ENCODE measurements around the gene ITGB2. TPM values are rescaled to one million over a fixed set of nuclear protein-coding genes. Genes with fewer than 3 reads are reported as not detected.
"Not testable (repeated sequence)": the region's sequence is repeated elsewhere in the genome, so short reads cannot be mapped to it uniquely, and the experiment has no call there.

The ITGB2 gene
- polyA plus RNA-seq, 3 donors: 8.8 to 13.0 (median 10.5) TPM

- no peak for DNase-seq (ENCODE audit: extremely low read depth in 1 of 11, low read depth in 9 of 11, low spot score in 4 of 11)
These were observed 2.1 kb downstream of the ITGB2 start for GRCh38 chr21:44918581-44919033.

DNA sequence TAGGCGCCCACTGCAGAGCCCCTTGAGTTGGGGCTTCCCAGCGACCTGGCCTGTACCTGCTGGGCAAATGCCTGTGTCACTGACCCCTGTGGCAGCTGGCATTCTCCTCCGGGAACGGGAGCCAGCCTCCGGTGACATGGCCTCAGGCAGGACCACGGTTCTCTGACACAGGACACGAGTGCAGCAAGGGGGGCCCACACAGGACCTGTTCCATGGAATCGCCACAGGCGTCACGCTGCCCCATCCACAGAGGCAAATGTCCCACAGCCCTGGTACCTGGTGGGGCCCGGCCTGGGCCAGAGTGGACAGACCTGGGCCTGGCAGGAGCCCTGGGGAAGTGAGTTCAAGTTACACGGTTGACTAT is 2.6 kb downstream of the ITGB2 start:
- no peak for DNase-seq (ENCODE audit: extremely low read depth in 1 of 11, low read depth in 9 of 11, low spot score in 4 of 11)

- DNase-seq (ENCODE audit: extremely low read depth in 1 of 11, low read depth in 9 of 11, low spot score in 4 of 11): no peak
These were observed 3.1 kb downstream of the ITGB2 start for GRCh38 chr21:44917446-44918106.

GRCh38 chr21:44916965-44917364 is 3.7 kb downstream of the ITGB2 start:
- no peak for DNase-seq (ENCODE audit: extremely low read depth in 1 of 11, low read depth in 9 of 11, low spot score in 4 of 11)

GRCh38 chr21:44914176-44914874 is 6.4 kb downstream of the ITGB2 start:
- DNase-seq (ENCODE audit: extremely low read depth in 1 of 11, low read depth in 9 of 11, low spot score in 4 of 11): no peak

DNA sequence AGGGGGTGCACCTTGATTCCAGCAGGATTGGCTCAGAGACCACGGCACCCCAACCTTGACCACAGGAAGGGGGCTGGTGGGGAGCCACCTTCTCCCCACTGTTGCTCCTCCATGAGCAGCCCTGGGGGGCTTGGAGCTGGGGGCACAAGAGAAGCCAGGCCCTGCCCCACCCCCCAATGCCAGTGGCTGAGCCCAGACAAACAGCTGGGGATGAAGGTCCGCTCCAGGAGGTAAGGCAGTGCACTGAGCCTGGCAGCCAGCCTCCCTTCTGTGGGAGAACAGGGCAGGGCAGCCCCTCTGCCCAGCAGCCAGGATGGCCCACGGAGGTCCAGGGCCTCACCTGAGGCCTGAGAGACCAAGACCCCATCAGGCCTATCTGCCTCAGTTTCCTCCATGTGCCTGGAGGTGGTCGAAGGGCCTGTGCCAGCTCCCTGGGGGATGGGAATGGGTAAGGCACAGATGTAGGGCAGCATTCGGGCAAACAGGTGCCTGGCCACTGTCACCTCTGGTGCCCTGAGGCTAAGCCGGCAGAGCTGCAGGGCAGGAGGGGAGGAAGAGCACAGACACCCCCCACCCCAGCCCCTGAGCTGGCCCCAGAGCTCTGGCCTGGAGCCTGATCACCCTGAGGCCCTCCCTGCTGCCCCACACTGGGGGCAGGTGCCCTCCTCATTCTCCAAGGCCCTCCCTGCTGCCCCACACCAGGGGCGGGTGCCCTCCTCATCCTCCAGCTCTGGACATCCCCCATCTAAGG is 7.1 kb downstream of the ITGB2 start:
- DNase-seq (ENCODE audit: extremely low read depth in 1 of 11, low read depth in 9 of 11, low spot score in 4 of 11): no peak

- DNase-seq (ENCODE audit: extremely low read depth in 1 of 11, low read depth in 9 of 11, low spot score in 4 of 11): not testable (repeated sequence)
These were observed 7.9 kb downstream of the ITGB2 start for GRCh38 chr21:44912506-44913412.

DNA sequence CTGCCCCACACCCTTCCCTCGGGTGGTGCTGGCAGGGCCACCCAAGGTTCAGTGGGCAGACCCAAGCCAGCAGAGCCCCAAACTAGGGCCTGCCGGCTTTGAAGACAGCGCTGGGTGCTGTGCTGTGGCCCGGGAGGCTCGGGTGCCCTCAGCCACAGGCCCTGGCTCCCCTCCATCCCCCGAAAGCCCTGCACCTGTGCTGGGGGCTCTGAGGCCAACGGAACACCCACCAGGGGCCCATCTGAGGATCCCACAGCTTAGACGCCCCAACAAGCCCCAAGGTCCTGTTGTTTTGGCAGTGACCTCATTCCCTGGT is 8.6 kb downstream of the ITGB2 start:
- DNase-seq (ENCODE audit: extremely low read depth in 1 of 11, low read depth in 9 of 11, low spot score in 4 of 11): no peak

DNA sequence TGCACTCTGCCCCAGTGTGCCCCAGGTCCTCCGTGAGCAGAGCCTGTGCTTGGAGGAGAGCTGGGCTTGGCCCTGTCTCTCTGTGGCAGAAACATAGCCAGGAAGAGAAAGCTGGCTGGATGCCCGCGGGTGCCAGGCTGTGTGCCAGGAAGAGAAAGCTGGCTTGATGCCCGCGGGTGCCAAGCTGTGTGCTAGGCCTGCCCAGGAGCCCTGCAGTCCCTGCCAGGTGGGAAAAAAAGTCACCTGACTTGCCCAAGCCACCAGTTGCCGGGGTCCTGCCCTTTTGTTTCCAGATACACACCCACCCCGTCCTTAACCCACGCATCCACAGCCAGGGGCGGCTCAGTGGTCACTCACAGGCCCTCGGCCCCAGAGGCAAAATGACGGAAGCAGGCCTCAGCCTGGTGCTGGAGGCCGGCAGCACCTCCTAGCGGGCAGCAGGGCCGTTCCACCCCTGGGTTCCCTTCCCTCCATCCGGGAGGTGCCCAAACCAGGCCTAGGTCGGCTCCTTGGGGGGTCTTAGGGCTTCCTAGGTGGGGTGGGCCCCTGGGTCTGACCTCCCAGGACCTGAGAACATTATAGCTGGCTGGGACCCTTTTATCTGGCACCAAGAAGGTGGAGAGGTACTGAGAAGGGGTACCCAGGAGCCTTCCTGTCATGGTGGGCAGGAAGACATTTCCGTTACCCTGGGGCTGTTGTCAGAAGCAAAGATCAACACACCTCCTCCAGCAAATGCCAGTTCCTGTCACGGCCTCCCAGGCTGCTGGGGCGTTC is 9.1 kb downstream of the ITGB2 start:
- no peak for DNase-seq (ENCODE audit: extremely low read depth in 1 of 11, low read depth in 9 of 11, low spot score in 4 of 11)

DNA sequence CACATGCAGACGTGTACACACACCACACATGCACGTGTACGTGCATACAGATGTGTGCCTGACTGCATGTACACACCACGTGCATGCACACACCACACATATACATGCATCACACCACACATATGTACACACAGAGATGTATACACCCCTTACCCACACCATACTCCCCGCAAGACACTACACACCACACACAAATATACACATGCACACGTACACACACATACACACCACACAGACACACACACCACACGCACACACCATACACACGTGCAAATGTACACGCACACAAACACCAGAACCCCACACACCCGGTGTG is 9.7 kb downstream of the ITGB2 start:
- DNase-seq (ENCODE audit: extremely low read depth in 1 of 11, low read depth in 9 of 11, low spot score in 4 of 11): no peak

- no peak for DNase-seq (ENCODE audit: extremely low read depth in 1 of 11, low read depth in 9 of 11, low spot score in 4 of 11)
These were observed 10.3 kb downstream of the ITGB2 start for GRCh38 chr21:44910229-44911067.

- no peak for DNase-seq (ENCODE audit: extremely low read depth in 1 of 11, low read depth in 9 of 11, low spot score in 4 of 11)
These were observed 11.0 kb downstream of the ITGB2 start for GRCh38 chr21:44909719-44910118.

DNA sequence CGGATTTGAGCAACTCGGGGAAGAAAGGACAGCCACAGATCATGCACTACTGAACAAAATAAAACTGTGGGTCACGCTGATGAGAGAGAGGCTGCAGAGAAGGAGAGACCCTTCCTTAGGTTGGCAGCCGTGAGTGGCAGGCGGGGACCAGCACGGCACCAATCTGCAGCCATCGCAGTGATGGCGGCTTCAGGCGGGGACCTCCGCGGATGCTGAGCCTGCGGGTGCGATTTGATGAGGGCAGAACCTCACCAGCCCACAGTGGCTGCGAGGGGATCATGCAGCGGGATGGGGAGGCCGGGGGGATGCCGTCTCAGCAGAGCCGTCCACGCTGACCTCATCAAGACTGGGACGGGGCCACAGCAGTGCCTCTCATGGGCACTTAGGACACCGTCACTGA is 11.8 kb downstream of the ITGB2 start:
- DNase-seq (ENCODE audit: extremely low read depth in 1 of 11, low read depth in 9 of 11, low spot score in 4 of 11): no peak

DNA sequence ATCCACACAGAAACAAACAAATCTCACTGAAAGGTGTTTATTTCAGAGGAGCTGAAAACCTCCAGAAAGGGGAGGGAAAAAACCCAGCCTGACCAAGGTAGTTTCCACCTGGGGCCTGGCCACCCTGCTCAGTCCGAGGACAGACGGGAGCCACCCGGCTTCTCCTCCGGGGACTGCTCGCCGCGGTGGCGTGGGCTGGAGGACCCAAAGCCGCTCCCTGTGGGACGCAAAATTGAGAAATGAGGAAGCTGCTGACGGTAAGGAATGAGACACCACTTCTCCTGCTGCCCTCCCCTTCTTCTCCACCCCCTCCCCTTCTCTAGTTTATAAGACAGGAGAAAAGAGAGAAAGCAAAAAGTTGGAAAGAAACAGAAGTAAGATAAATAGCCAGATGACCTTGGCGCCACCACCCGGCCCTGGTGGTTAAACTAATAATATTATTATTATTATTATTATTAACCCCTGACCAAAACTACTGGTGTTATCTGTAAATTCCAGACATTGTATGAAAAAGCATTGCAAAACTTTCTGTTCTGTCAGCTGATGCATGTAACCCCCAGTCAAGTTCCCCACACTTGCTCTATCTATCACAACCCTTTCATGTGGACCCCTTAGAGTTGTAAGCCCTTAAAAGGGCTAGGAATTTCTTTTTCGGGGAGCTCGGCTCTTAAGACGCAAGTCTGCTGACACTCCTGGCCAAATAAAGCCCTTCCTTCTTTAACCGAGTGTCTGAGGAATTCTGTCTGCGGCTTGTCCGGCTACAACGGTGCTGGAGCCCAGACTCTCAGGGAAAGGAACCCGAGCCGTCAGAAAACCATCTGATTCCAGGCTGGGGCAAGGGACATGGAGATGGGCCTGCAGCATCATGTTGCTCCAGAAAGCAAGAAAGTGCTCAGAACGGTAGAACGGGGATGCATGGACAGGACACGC is 12.5 kb downstream of the ITGB2 start:
- no peak for DNase-seq (ENCODE audit: extremely low read depth in 1 of 11, low read depth in 9 of 11, low spot score in 4 of 11)

- DNase-seq (ENCODE audit: extremely low read depth in 1 of 11, low read depth in 9 of 11, low spot score in 4 of 11): no peak
These were observed 13.3 kb downstream of the ITGB2 start for GRCh38 chr21:44907225-44907965.

DNA sequence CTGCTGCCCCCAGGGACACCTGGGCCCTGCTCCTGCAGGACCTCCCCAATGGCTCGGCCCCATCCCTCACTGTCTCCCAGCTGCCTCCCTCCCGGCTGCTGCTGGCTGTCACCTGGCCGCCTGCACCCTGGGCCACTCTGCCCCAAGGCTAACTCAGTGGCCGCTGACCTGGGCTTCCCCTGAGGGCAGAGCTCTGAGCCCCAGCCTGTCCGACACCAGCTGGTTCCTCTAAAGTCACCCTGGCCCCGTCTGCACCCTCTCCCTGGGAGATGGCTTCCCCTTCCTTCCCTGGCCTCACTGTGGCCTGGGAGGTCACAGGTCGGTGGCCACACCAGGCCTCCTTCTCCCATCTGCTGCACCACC is 15.0 kb downstream of the ITGB2 start:
- no peak for DNase-seq (ENCODE audit: extremely low read depth in 1 of 11, low read depth in 9 of 11, low spot score in 4 of 11)
